ENCODE measurements around the gene BICC1. TPM values are rescaled to one million over a fixed set of nuclear protein-coding genes. Genes with fewer than 3 reads are reported as not detected.

BICC1 gene
- total and polyA plus RNA-seq, 2 of the 8 experiments (the other 6 are each of a cell fraction or from before 2014, with no cell fraction given) = 0.20 to 0.73 TPM

GRCh38 chr10:58797356-58797755, 284.7 kb downstream of the BICC1 start:
- H2BK20ac ChIP-seq (ENCODE audit: low read length) = no peak overlapping the region
- H4K20me1 ChIP-seq (replicated peaks in 1 of 2; ENCODE audit: control insufficient read depth in 1 of 2, insufficient read depth in 2 of 2, low read length in 2 of 2) = no peaks in the 10 kb centered on the region
- no peak overlapping the region for H3K23ac ChIP-seq (ENCODE audit: insufficient read length)
- no peaks in the 10 kb centered on the region for H3K4me1 ChIP-seq (replicated peaks in 1 of 4; ENCODE audit: control insufficient read depth in 3 of 4, insufficient read depth in 4 of 4, low read length in 3 of 4)
- no peak overlapping the region for H3K4ac ChIP-seq (replicated peaks; ENCODE audit: insufficient read length, low read depth, low read length)
- no peak overlapping the region for H3K14ac ChIP-seq (ENCODE audit: insufficient read length)
- no peak overlapping the region for H2BK120ac ChIP-seq (replicated peaks; ENCODE audit: low read depth, low read length)
- no peak overlapping the region for H2AFZ ChIP-seq (ENCODE audit: low read length)
- FAIRE-seq (no peak), DNase-seq (ENCODE audit: low read depth in 1 of 2, low spot score in 2 of 2) (no peak)
- H3K27me3 ChIP-seq (replicated peaks in 1 of 4; ENCODE audit: control insufficient read depth in 3 of 4, extremely low read depth in 1 of 4, insufficient read depth in 3 of 4, low read length in 3 of 4) = no peaks in the 10 kb centered on the region
- H3K36me3 ChIP-seq (ENCODE audit: control insufficient read depth in 2 of 4, insufficient read depth in 4 of 4, low read length in 3 of 4) = no peaks in the 10 kb centered on the region
- H4K91ac ChIP-seq (replicated peaks; ENCODE audit: insufficient read length, low read length) = no peak overlapping the region
- H3K18ac ChIP-seq (ENCODE audit: extremely low read depth, low read length) = no peak overlapping the region
- no peak overlapping the region for H2BK15ac ChIP-seq (ENCODE audit: low read length)
- H3K23me2 ChIP-seq (ENCODE audit: low read depth, low read length) = no peaks in the 10 kb centered on the region
- H2BK12ac ChIP-seq (ENCODE audit: low read depth, low read length) = no peak overlapping the region
- no peaks in the 10 kb centered on the region for H3K79me2 ChIP-seq (ENCODE audit: control insufficient read depth in 1 of 2, insufficient read depth in 2 of 2, low read length in 2 of 2)
- H3K4me2 ChIP-seq (ENCODE audit: insufficient read depth in 1 of 2, low read depth in 2 of 2, low read length in 2 of 2) = no peak overlapping the region
- no peak overlapping the region for H3K9ac ChIP-seq (replicated peaks in 1 of 4; ENCODE audit: extremely low read depth in 1 of 4, low read depth in 3 of 4, low read length in 3 of 4)
- H3K9me3 ChIP-seq (ENCODE audit: insufficient read depth in 2 of 2, low read depth in 1 of 2, low read length in 1 of 2) = no peaks in the 10 kb centered on the region
- no peak overlapping the region for H4K5ac ChIP-seq (ENCODE audit: insufficient read length, low read depth, low read length)
- H2AK5ac ChIP-seq (ENCODE audit: low read depth, low read length) = no peak overlapping the region
- no peak overlapping the region for H2BK5ac ChIP-seq (ENCODE audit: low read depth, low read length)
- H4K8ac ChIP-seq (ENCODE audit: extremely low read depth, insufficient read depth, low read length) = no peak overlapping the region
- H3K79me1 ChIP-seq (ENCODE audit: low read depth, low read length) = no peaks in the 10 kb centered on the region
- no peak overlapping the region for H3K27ac ChIP-seq (ENCODE audit: low read depth, low read length)
- H3K56ac ChIP-seq (replicated peaks; ENCODE audit: insufficient read length, low read depth, low read length) = no peak overlapping the region
- ChIA-PET CTCF (ENCODE audit: partially characterized antibody) (no interaction called here), POLR2A (ENCODE audit: partially characterized antibody) (no interaction called here)
- H3K4me3 ChIP-seq (ENCODE audit: extremely low read depth in 1 of 4, insufficient read depth in 2 of 4, low read depth in 3 of 4, low read length in 4 of 4) = no peak overlapping the region
- no peak for TF ChIP-seq FOSL1 (IDR thresholded peaks at IDR 0.05; ENCODE audit: insufficient read depth, low read depth, low read length)
- TF ChIP-seq SP1 (IDR thresholded peaks at IDR 0.05; ENCODE audit: low read depth, low read length) = no peak
- TF ChIP-seq EP300 (IDR thresholded peaks at IDR 0.05; ENCODE audit: borderline replicate concordance in 1 of 2, low read depth in 2 of 2, low read length in 2 of 2) = no peak
- TF ChIP-seq BCL11A (IDR thresholded peaks at IDR 0.05; ENCODE audit: low read depth in 2 of 2, low read length in 2 of 2) = no peak
- no peak for TF ChIP-seq ATF2 (IDR thresholded peaks at IDR 0.05; ENCODE audit: low read length)
- TF ChIP-seq BRCA1 (IDR thresholded peaks at IDR 0.05; ENCODE audit: low read depth, low read length) = no peak
- no peak for TF ChIP-seq CBX8 (IDR thresholded peaks at IDR 0.05; ENCODE audit: borderline replicate concordance, low read depth, low read length)
- no peak for TF ChIP-seq SUZ12 (IDR thresholded peaks at IDR 0.05; ENCODE audit: low read length)
- no peak for TF ChIP-seq SRF (IDR thresholded peaks at IDR 0.05; ENCODE audit: low read depth, low read length)
- no peak for TF ChIP-seq CHD1 (IDR thresholded peaks at IDR 0.05; ENCODE audit: low read depth, low read length)
- TF ChIP-seq, protein P1, sequence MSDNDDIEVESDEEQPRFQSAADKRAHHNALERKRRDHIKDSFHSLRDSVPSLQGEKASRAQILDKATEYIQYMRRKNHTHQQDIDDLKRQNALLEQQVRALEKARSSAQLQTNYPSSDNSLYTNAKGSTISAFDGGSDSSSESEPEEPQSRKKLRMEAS (IDR thresholded peaks at IDR 0.05) = no peak
- no peak for TF ChIP-seq TEAD4 (IDR thresholded peaks at IDR 0.05; ENCODE audit: low read depth, low read length)
- TF ChIP-seq SIRT6 (IDR thresholded peaks at IDR 0.05; ENCODE audit: low read length) = no peak
- no peak for TF ChIP-seq SIX5 (IDR thresholded peaks at IDR 0.05; ENCODE audit: low read depth, low read length)
- no peak for TF ChIP-seq EZH2 (IDR thresholded peaks at IDR 0.05; ENCODE audit: low read depth, low read length, severe bottlenecking)
